GM04503 (cell line): ENCODE results near the gene BARHL2.

Experiments
- DNase-seq: peaks from one replicate; pipeline ENCODE4 v3.0.0-alpha.2; 2012; ENCODE audit warnings: low read depth

BARHL2 gene

DNA sequence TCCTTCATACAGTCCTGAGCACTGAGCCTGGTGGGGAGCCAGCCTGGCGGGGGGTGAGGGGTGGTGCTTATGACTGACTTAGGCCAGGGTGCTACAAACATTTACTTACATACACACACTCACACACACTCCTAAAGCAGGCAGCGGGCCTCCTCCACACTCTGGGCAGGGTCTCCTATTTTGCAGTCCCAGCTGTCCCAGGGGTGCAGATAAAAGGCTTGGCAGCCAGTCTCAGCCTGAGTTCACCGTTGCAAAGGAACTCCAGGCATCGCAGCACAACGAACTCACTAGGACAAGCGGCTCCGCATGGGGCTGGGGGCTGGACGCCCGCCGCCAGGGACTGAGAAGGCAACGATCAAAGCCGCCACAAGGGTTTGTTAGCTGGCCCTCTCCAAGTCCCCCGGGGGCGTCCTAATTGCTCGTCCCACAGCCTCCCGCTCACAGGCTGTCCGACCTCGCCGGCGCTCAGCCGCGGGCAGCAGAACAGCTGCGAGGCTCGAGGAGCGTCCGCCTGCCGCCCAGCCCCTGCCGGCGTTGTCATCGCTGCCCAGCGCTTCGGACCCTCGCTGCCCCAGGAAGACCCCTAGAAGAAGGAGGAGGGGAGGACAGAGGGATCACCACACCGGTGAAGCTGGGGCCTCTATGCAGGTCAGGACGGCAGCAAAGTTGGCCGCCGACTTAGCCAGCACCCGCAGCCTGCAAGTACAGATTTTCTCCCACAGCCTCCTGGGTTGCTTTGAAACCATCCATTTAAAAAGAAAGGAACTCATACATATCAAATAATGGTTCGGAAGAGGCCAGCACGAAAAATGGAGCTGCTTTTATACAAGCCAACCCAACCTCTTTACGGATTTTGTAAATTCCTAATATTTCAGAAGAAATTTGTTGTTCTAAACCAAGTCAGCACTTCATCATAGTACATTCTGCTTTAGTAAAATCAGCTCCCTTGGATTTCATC, 6.2 kb downstream of the BARHL2 start:
- DNase-seq, result no peak

DNA sequence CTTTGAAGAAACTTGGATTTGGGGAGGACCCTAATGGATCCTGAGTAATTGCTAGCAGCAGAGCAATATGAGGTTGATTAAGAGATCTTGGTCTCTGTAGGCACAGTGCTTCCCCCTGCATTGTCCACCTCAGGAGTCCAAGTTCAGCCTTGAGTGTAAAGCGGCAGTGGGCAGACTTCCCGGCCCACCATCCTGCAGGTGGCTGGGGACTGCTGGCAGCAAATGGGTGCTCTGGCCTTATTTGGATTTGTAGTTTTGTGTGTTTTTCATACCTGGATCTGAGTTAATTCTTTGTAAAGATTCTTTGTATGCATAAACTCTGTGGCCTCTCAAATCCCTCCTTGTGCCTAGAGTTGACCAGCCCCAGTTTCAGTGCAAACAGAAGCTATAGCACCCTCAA, 7.6 kb downstream of the BARHL2 start:
- no peak for DNase-seq

DNA sequence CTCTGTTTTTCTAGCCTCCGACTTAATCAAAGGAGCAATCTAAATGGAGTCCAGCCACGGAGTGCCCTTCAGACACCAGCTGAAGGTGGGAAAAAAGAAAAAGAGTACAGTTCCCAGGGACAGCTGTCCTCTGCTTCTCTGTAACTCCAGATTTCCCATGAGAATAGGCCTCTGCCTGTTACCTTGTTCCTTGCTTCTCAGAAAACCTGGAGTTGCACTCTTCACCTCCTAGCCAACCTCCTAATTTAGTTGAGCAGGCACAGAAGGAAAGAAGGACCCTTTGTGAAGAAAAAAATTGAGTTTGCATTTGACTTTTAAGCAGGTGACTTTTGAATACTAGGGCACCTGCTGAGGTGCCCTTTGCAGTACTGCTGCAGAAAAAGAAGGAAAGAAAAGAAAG, 8.3 kb downstream of the BARHL2 start:
- DNase-seq, result no peak

DNA sequence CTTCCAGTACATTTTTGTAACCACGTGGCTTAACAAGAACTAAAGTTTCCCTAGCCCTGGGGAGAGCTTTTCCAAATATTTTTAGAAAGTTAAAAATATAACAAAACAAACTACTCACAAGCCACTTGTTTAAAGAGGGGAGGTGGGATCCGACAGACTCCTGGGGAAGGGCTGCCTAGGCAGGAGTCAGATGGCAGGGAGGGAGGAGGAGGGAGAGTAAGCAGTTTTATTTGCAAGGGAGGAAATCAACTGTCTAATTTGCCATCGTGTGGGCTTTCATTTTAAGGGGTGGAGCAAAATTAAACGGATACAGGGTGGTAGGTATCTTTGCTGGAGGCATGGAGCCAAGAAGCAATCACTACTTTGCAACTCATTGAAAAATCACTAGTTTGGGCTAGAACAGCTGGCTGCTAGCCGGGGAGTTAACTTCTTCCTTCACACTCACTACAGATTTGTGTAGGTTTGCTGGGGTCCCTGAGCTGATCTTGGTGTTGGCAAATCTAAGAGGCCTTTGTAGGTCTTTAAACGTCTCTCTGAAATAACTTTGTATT, 8.8 kb downstream of the BARHL2 start:
- DNase-seq, result no peak

DNA sequence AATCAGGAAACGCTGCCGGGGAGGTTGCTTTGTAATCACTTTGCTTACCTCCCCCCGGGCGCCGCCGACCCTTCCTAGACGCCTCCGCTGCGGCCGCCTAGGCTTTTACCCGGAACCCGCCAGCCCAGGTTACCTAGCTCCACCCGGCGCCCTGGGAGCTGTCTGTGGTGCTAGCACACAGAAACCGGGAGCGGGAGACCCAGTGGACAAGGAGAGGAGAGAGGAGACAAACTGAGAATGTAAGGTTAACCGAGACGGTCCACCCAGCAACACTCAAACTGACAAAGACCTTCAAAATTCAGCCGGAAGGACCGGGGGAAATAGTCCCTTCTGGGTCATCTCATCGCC, 9.8 kb downstream of the BARHL2 start:
- DNase-seq, result no peak

GRCh38 chr1:90706437-90707362, 10.4 kb downstream of the BARHL2 start:
- DNase-seq, result no peak

DNA sequence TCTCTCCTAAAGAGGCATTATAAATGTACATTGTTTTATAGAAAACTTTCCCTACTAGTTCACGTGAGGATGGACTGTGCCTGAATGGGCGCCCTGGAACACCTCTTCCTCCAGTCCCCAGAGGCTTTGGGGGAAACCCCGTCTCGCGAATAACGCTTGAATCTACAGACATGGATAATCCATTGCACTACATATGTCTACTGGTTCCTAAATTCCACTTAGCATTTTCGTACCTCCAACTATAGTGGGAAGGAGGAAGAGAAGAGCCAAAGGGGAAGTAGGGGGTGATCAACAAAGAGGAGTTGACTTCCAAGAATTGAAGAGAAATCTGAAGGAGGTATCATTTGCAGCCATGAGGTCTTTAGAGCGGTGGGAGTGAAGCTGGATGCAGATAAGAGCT, 11.1 kb downstream of the BARHL2 start:
- no peak for DNase-seq

DNA sequence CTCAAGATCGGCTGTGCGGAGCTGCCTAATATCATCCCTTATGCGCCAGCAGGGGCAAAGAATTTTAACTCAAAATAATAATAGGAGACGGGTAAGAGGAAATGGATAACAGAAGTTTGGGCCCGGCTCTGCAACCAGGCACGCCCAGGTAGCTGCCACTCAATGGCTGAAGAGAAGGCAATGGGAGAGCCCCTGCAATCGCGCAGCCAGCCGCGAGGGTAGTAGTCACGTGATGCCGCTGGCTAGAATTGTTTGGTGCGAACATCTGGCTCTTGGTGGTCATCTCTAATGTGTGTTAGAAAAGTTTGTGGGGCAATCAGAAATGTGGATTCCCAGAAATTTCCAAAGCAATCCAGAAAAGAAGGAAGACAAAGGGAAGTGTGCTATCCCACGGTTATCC, 12.3 kb downstream of the BARHL2 start:
- DNase-seq, result no peak

GRCh38 chr1:90694846-90695245, 22.3 kb downstream of the BARHL2 start:
- no peak for DNase-seq

GRCh38 chr1:90687747-90688146, 29.4 kb downstream of the BARHL2 start:
- DNase-seq, result no peak

GRCh38 chr1:90675161-90675847, 41.8 kb downstream of the BARHL2 start:
- no peak for DNase-seq

DNA sequence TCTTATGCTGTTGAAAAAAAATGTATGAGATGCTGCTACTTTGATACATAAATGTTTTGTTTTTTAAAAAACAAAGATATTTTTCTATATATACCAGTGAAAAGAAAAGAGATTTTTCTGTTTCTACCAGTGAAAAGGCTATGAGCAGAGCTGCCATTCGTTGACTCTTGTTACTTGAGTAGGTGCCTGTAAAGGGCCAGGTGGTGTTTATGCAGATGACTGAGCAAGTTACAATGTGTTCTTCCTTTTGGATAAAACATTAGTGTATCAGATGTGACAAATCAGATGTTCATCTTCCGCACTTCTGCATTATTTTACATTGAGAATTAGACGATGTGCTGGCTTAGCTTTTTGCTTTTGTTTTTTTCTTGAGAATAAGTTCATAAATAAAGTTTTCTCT, 45.4 kb downstream of the BARHL2 start:
- no peak for DNase-seq

DNA sequence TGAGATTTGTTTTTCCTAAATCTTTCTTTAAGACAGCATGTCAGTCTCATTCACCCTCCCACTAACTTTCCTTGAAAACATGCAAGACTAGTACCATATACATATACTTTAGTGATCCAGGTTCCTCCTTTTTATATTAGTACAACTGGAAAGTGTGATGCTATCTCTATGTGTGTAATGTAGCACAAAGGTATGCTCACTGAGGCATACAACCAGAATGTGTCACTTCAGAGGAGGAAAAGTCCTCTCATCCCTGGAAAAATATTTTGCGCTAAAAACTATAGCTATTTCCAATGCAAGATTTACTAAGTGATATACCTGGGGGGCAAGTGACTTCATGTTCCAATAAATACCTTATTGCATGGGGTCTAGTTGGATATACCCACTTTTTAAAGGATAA, 45.9 kb downstream of the BARHL2 start:
- no peak for DNase-seq
